Measurements from ENCODE around the gene ZC3H11A. TPM values are rescaled to one million over a fixed set of nuclear protein-coding genes. Genes with fewer than 3 reads are reported as not detected.
"Not testable (repeated sequence)": the region's sequence is repeated elsewhere in the genome, so short reads cannot be mapped to it uniquely, and the experiment has no call there.

The ZC3H11A gene
- total and polyA plus RNA-seq, 2 donors (not counting 3 experiments of a cell fraction or from before 2014, with no cell fraction given): 36.8 to 72.6 TPM

DNA sequence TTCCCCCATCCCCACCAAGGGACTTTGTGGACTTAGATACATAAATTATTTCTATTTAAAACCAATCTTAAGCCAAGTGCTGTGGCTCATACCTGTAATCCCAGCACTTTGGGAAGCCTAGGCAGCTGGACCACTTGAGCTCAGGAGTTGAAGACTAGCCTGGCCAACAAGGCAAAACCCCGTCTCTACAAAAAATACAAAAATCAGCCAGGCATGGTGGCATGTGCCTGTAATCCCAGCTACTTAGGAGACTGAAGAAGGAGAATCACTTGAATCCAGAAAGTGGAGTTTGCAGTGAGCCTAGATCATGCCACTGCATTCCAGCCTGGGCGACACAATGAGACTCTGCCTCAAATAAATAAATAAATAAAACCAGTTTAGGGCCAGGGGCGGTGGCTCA, 34.9 kb upstream of the ZC3H11A start:
- Histone ChIP-seq H3K9me1 (replicated peaks; ENCODE audit: control insufficient read depth, extremely low read depth, insufficient read depth, low read length) (no peaks in the 10 kb centered on the region), H3K4me1 (ENCODE audit: control insufficient read depth, extremely low read depth, insufficient read depth, low read length) (peaks cover 4% of the 10 kb centered on the region), H3K9ac (replicated peaks; ENCODE audit: extremely low read depth, insufficient read depth, low read length) (no peak overlapping the region), H3K9me3 (replicated peaks; ENCODE audit: control insufficient read depth, insufficient read depth, low read length) (no peaks in the 10 kb centered on the region), H3K27me3 (ENCODE audit: control insufficient read depth in 2 of 2, insufficient read depth in 2 of 2, low read length in 2 of 2) (peaks cover 4 to 6% of the 10 kb centered on the region in 2 experiments), H3K4me3 (replicated peaks in 1 of 3; ENCODE audit: insufficient read depth in 1 of 3, low read depth in 1 of 3, low read length in 3 of 3) (no peak overlapping the region), H4K20me1 (replicated peaks; ENCODE audit: control insufficient read depth, extremely low read depth, insufficient read depth, low read length) (no peaks in the 10 kb centered on the region), H3K27ac (ENCODE audit: insufficient read depth, low read depth, low read length) (no peak overlapping the region), H3K36me3 (ENCODE audit: control insufficient read depth in 2 of 2, extremely low read depth in 1 of 2, insufficient read depth in 2 of 2, low read length in 2 of 2) (no peaks in the 10 kb centered on the region), H3K79me2 (ENCODE audit: control insufficient read depth, insufficient read depth, low read length) (no peaks in the 10 kb centered on the region), H3K4me2 (ENCODE audit: insufficient read depth, low read length) (no peak overlapping the region), H2AFZ (ENCODE audit: low read depth, low read length) (no peak overlapping the region)
- intact Hi-C loops (cut with micrococcal nuclease) (no loop called here), dilution Hi-C loops (cut with MboI; ENCODE audit: extremely low pct_ligation_motif_present, low sequenced_read_pairs) (no loop called here)
- POLR2A ChIA-PET: interaction anchor here (0.5 kb wide), 1 partner anchor 12 kb away, joined by 3 read pairs; no protein-coding TSS in a partner anchor
- CTCF ChIA-PET: no interaction called here
- BruUV-seq (replicated peaks): no TSS peak
- TF ChIP-seq MAX (IDR thresholded peaks at IDR 0.05; ENCODE audit: insufficient read depth, insufficient read length): no peak
- TF ChIP-seq JUN (IDR thresholded peaks at IDR 0.05; ENCODE audit: borderline replicate concordance, insufficient read depth, insufficient read length, low read depth): no peak
- no peak for TF ChIP-seq FOS (IDR thresholded peaks at IDR 0.05; ENCODE audit: borderline replicate concordance, insufficient read depth, low read length)
- TF ChIP-seq, protein P1, sequence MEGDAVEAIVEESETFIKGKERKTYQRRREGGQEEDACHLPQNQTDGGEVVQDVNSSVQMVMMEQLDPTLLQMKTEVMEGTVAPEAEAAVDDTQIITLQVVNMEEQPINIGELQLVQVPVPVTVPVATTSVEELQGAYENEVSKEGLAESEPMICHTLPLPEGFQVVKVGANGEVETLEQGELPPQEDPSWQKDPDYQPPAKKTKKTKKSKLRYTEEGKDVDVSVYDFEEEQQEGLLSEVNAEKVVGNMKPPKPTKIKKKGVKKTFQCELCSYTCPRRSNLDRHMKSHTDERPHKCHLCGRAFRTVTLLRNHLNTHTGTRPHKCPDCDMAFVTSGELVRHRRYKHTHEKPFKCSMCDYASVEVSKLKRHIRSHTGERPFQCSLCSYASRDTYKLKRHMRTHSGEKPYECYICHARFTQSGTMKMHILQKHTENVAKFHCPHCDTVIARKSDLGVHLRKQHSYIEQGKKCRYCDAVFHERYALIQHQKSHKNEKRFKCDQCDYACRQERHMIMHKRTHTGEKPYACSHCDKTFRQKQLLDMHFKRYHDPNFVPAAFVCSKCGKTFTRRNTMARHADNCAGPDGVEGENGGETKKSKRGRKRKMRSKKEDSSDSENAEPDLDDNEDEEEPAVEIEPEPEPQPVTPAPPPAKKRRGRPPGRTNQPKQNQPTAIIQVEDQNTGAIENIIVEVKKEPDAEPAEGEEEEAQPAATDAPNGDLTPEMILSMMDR (IDR thresholded peaks at IDR 0.05; ENCODE audit: extremely low read depth in 1 of 2, insufficient read depth in 1 of 2, low read depth in 1 of 2, low read length in 2 of 2): no peak
- no peak for TF ChIP-seq MYC (IDR thresholded peaks at IDR 0.05; ENCODE audit: low read depth, low read length)
- no peak for TF ChIP-seq EZH2 (IDR thresholded peaks at IDR 0.05; ENCODE audit: borderline replicate concordance, low read depth, low read length, severe bottlenecking)
- TF ChIP-seq GATA2 (IDR thresholded peaks at IDR 0.05; ENCODE audit: insufficient read depth, insufficient read length, low read depth, low read length): no peak
- TF ChIP-seq POLR2AphosphoS5 (IDR thresholded peaks at IDR 0.05; ENCODE audit: insufficient read depth, low read depth, low read length): no peak
- TF ChIP-seq POLR2A (IDR thresholded peaks at IDR 0.05; ENCODE audit: low read depth, low read length): no peak
- DNase-seq (ENCODE audit: low read depth, low spot score) (no peak), FAIRE-seq (no peak)

- H3K4me1 ChIP-seq (ENCODE audit: control insufficient read depth, extremely low read depth, insufficient read depth, low read length); H3K9me3 ChIP-seq (replicated peaks; ENCODE audit: control insufficient read depth, insufficient read depth, low read length); H3K79me2 ChIP-seq (ENCODE audit: control insufficient read depth, insufficient read depth, low read length); FAIRE-seq; dilution Hi-C loops (cut with MboI; ENCODE audit: extremely low pct_ligation_motif_present, low sequenced_read_pairs); H3K36me3 ChIP-seq (ENCODE audit: control insufficient read depth in 2 of 2, extremely low read depth in 1 of 2, insufficient read depth in 2 of 2, low read length in 2 of 2); H2AFZ ChIP-seq (ENCODE audit: low read depth, low read length); BruUV-seq (replicated peaks); POLR2A ChIA-PET; H3K4me3 ChIP-seq (replicated peaks in 1 of 3; ENCODE audit: insufficient read depth in 1 of 3, low read depth in 1 of 3, low read length in 3 of 3); H3K9me1 ChIP-seq (replicated peaks; ENCODE audit: control insufficient read depth, extremely low read depth, insufficient read depth, low read length); H3K27ac ChIP-seq (ENCODE audit: insufficient read depth, low read depth, low read length); DNase-seq (ENCODE audit: low read depth, low spot score); intact Hi-C loops (cut with micrococcal nuclease); H3K27me3 ChIP-seq (ENCODE audit: control insufficient read depth in 2 of 2, insufficient read depth in 2 of 2, low read length in 2 of 2); CTCF ChIA-PET; H3K9ac ChIP-seq (replicated peaks; ENCODE audit: extremely low read depth, insufficient read depth, low read length); H4K20me1 ChIP-seq (replicated peaks; ENCODE audit: control insufficient read depth, extremely low read depth, insufficient read depth, low read length); H3K4me2 ChIP-seq (ENCODE audit: insufficient read depth, low read length): not testable (repeated sequence)
Observed at GRCh38 chr1:203761958-203762357, 33.5 kb upstream of the ZC3H11A start.

All from endothelial cell of umbilical vein (primary cell).